Measurements from ENCODE around the gene R3HDM4.
"Not testable (repeated sequence)": the region's sequence is repeated elsewhere in the genome, so short reads cannot be mapped to it uniquely, and the experiment has no call there.

The R3HDM4 gene

DNA sequence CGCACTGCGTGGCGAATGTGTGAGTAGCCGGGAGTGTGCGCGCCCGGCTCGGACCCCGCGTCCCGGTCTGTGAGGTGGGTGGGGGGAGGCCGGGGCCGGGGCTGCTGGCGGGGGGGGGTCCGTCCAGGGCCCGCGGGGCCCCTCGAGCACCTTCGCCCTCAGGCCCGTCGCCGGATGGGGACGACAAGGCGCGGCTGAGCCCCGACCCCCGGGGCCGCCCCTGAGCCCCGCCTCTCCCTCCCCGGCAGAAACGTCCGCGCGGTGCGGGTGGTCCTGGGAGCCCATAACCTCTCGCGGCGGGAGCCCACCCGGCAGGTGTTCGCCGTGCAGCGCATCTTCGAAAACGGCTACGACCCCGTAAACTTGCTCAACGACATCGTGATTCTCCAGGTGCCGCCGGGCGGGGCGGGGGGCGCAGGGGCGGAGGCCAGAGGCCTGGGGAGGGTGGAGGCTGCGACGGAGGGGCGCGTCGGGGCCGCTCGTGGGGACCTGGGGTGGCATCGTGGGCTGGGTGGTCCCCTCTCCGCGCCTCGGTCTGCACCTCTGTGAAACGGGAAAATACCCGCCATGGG is 59.9 kb downstream of the R3HDM4 start:
- DNase-seq, result no peak

DNA sequence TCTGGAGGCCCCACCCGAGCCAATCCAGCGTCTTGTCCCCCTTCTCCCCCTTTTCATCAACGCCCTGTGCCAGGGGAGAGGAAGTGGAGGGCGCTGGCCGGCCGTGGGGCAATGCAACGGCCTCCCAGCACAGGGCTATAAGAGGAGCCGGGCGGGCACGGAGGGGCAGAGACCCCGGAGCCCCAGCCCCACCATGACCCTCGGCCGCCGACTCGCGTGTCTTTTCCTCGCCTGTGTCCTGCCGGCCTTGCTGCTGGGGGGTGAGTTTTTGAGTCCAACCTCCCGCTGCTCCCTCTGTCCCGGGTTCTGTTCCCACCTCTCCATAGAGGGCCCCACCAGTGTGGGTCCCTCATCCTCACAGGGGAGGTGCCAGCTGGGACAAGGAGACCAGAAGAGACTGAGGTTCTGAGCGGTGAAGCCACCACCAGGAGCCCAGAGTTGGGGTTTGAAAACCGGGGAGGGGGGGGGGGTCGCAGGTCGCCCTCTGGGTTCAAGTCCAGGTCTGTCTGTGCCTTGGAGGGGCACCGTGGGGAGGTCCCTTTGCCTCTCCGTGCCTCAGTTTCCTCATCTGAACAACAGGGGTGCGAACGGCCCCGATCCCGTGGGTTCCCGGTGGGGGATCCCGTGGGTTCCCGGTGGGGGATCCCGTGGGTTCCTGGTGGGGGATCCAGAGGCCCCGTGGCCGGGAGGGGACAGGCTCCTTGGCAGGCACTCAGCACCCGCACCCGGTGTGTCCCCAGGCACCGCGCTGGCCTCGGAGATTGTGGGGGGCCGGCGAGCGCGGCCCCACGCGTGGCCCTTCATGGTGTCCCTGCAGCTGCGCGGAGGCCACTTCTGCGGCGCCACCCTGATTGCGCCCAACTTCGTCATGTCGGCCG is 60.6 kb downstream of the R3HDM4 start, which contains the start of gene ELANE:
Gene ELANE, plus strand, starts transcription at position 168 of the 878 bp plus-strand sequence. Its CDS starts 26 bp downstream, at position 194.
- DNase-seq, result no peak

DNA sequence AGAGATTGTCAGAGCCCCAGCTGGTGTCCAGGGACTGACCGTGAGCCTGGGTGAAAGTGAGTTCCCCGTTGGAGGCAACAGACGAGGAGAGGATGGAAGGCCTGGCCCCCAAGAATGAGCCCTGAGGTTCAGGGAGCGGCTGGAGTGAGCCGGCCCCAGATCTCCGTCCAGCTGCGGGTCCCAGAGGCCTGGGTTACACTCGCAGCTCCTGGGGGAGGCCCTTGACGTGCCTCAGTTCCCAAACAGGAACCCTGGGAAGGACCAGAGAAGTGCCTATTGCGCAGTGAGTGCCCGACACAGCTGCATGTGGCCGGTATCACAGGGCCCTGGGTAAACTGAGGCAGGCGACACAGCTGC is 62.1 kb downstream of the R3HDM4 start:
- DNase-seq, result no peak

DNA sequence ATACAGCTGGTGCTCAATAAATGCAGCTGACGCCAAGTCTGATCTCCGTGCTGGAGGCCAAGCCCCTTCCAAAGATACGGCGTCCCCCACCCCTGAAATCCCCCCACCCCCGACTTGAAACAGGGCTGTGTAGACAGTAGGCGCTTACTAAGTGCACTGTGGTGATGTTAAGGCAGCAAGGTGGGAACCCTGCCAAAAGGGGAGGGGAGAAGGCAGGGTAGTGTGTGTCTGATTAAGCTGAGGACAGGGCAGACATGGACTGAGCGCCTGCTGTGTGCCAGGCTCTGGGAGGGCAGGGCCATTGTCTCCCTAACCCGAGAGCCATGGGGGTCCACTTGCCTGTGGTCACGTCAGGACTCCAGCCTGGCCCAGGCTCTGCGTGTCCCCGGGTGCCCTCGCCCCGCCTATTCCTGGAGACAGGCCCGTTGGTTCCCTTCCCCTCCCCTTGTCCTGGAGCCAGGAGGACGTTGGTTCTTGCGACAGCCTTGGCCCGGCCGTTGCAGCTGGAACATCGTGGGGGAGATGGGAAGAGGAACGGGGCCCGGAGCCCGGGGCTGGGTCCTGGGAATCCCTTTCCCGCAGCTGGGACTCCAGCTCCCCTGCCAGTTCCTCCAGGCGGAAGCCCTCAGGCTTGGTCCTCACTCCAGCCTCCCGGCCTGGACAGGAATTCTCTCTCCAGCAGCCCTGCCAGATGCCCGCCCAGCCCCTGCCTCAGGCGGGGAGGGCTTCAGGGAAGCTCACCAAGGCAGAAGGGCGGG is 62.6 kb downstream of the R3HDM4 start:
- DNase-seq, result no peak

DNA sequence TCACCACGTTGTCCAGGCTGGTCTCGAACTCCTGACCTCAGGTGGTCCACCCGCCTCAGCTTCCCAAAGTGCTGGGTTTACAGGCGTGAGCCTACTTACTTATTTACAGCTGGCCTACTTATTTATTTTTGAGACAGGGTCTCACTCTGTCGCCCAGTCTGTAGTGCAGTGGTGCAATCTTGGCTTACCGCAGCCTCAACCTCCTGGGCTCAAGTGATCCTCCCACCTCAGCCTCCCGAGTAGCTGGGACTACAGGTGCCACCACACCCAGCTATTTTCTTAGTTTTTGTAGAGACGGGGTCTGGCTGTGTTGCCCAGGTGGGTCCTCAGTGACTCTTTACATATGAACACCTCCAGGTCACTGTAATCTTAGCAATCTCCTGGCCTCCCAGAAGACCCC is 63.8 kb downstream of the R3HDM4 start:
- DNase-seq, result not testable (repeated sequence)

DNA sequence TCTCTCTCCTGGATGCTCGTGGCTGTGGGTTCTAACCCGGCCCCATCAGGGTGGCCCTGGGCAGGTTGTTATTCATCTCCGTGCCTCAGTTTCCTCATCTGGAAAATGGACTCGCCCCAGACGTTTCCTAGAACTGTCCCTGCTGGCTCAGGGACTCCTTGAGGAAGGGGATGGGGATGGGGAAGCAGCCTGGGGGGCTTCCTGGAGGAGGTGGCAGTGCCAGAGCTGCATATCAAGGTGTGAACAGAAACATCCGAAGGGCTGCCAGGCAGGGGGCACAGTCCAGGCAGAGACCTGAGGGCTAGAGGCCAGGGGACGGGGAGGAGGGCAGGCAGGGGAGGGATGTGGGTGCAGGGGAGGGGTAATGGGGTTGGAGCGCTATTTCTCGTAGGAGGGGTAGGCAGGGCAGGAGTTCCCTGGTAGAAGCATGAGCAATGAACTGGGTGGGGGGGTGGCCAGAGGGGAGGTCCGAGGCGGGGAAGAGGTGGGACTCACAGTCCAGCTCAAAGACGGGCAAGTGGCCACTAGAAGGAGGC is 64.6 kb downstream of the R3HDM4 start:
- no peak for DNase-seq
